Ectodermal cell (in vitro differentiated cells): ENCODE data around the gene RAB7B.

Experiments used
- H3K27ac ChIP-seq: 2 replicates; pipeline ENCODE4 v1.7.0; 2013; ENCODE audit warnings: mild to moderate bottlenecking, low read depth, low read length; ENCODE audit not compliant: insufficient read depth, poor library complexity, severe bottlenecking
- H3K27me3 ChIP-seq: 2 replicates; pipeline ENCODE4 v1.7.0; 2013; ENCODE audit warnings: mild to moderate bottlenecking, low read length; ENCODE audit not compliant: insufficient read depth, control insufficient read depth, poor library complexity, severe bottlenecking
- H3K36me3 ChIP-seq: one replicate; pipeline ENCODE4 v1.7.0; 2013; ENCODE audit warnings: low read length; ENCODE audit not compliant: control insufficient read depth, insufficient read depth
- H3K4me1 ChIP-seq: one replicate; pipeline ENCODE4 v1.7.0; 2013; ENCODE audit warnings: low read length; ENCODE audit not compliant: control insufficient read depth, insufficient read depth
- H3K4me3 ChIP-seq: 2 replicates; pipeline ENCODE4 v1.7.0; 2013; ENCODE audit warnings: low read depth, low read length, control low read depth; ENCODE audit not compliant: insufficient read depth
- H3K9me3 ChIP-seq: 2 replicates; pipeline ENCODE4 v1.7.0; 2013; ENCODE audit warnings: mild to moderate bottlenecking, low read length, moderate library complexity; ENCODE audit not compliant: control insufficient read depth
- WGBS, 2 experiments: methylation state at CpG; one replicate each; pipeline ENCODE4 v1.1.7; 2013; ENCODE audit warnings: missing lambda C conversion rate in 2 of 2; 5-methylcytosine and 5-hydroxymethylcytosine counted together

The RAB7B gene

DNA sequence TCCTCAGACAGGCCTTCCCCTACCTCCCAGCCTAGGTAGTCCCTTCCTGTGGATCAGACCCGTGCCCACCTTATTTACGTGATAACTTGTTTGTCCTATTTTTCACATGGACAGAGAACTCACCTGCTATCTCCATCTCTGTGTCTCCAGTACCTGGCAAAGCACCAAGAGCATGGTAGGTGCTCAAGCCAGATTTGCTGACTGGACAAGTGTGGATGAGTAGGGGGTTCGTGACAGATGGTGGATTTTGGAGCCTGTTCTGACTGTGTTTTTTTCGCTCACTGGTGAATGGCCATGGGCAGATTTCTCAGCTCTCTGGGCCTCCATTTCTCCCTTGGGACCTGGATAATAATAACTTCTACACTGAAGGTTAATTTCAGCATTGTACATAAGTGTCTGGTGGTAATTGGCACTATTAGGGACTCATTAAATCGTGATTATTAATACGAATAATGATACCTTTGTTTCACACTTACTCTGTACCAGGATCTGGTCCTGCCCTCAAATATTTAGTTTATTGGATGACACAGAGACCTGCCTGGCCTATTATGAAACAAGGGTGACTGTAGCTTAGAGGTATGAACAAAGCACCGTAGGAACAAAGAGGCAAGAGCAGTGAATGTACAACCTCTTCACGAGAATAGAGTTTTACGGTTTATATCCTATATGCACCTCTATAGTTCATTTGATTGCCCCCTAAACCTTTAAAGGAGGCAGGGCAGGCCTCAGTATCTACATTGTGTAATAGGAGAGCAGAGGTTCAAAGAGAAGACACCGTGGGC, 35.5 kb downstream of the RAB7B start:
- Histone ChIP-seq H3K4me3 (no peak overlapping the region), H3K27me3 (no peaks in the 10 kb centered on the region), H3K36me3 (no peaks in the 10 kb centered on the region), H3K4me1 (peaks cover 14% of the 10 kb centered on the region), H3K27ac (no peak overlapping the region), H3K9me3 (no peaks in the 10 kb centered on the region)
- WGBS, 2 experiments, result 84 to 85% methylated on average over 10 of the region's 10 CpGs

DNA sequence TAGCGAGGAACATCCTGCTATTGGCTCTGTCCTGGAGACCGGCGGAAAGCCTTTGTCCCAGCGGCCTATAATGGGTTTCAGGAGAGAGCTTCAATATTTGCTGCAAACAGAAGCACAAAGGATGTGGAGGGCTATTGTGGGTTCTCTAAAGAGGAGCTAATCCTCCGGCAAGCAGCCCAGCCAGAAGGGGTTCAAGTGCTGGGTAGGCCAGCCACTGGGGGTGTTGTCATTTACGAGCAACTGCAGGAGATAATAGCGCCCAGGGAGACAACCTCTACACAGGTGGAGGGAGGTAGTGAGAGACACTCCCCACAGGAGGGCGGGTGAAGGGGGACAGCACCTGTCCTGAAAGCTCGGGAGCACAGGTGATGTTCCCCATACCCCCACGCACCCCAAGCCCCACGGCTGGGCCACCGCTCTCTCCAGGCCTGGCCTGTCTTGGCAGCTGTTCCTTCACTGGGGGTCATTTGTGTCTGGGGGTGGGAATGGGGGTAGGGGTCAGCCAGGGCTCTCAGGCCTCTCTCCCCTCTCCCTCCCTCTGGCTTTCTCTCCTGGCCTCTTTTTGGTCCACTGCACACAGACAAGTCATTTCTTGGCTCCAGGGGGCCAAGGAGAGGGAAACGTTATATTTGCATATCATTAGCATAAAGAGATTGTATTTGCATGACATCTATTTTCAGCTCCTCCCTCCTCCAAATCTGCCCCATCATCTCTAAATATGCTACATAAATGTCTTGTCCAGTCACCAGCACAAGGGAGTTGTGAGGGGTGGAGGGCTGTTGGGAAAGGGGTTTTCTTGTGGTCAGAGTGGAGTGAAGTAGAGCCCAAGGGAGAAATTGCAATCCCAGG, 37.9 kb downstream of the RAB7B start:
- 69 to 75% methylated on average over 9 to 13 of the region's 13 CpGs for WGBS, 2 experiments
- H3K36me3 ChIP-seq, result no peaks in the 10 kb centered on the region
- H3K27ac ChIP-seq, result no peak overlapping the region
- H3K4me1 ChIP-seq, result peaks cover 14% of the 10 kb centered on the region
- H3K9me3 ChIP-seq, result no peaks in the 10 kb centered on the region
- H3K27me3 ChIP-seq, result no peaks in the 10 kb centered on the region
- H3K4me3 ChIP-seq, result no peak overlapping the region

DNA sequence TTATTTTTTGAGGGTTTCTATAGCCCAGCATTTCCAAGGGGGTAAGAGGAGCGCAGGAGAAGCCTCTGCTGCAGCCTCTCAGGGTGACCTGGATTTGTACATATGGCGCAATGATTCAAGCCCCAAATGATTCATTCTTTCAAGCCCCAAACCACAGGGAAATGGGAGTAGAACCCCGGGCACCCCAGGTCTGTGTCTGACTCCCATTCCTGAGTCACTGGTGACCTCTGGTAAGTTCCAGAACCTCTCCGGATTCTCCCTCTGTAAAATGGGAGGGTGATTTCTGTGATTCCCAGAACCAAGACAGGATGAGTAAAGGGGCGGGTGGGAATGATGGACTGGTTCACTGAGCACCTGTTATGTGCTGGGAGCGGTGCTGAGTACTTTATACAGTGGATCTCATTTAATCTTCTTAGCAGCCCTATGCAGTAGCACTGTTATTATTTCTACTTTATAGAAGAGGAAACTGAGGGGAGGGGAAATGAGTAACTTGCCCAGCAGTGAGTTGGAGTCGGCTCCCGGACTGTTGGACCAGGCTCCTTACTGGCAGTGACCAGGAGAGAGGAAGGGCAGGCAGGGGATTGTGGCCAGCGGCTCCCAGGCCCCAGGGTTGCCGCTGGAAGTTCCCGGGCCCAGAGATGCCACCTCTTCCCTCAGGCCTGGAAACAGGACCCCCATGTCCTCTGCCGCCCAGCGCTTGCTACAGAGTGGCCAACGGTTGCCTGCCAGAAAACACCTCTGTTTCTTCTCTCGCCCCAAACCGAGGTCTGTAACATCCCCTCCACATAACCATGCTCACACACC, 39.6 kb downstream of the RAB7B start:
- Histone ChIP-seq H3K27ac (no peak overlapping the region), H3K9me3 (no peaks in the 10 kb centered on the region), H3K27me3 (no peaks in the 10 kb centered on the region), H3K36me3 (no peaks in the 10 kb centered on the region), H3K4me3 (no peak overlapping the region), H3K4me1 (peaks cover 14% of the 10 kb centered on the region)
- 90 to 95% methylated on average over 15 to 16 of the region's 16 CpGs for WGBS, 2 experiments

DNA sequence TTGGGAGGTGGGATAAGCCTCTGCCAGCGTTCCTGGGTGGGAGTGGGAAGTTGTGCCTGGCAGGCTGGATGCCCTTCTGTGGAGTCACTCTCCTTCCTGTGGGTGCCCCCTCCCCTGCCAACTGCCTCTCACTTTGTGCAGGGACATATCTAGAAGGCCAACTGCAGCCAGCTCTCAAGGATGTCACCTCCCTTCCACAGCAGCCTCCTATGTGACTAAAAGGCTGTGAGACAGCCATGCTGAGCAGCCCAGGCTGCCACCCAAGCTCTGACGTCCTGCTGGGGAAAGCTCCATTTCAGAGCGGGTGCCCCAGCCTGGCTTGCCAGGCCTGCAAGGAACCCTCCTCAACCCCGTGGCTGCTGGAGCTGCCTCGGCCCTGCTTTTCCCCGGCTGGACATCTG, 40.4 kb downstream of the RAB7B start:
- Histone ChIP-seq H3K36me3 (no peaks in the 10 kb centered on the region), H3K27me3 (no peaks in the 10 kb centered on the region), H3K4me1 (peaks cover 14% of the 10 kb centered on the region), H3K4me3 (no peak overlapping the region), H3K27ac (no peak overlapping the region), H3K9me3 (no peaks in the 10 kb centered on the region)
- 89 to 90% methylated on average over 6 of the region's 6 CpGs for WGBS, 2 experiments

DNA sequence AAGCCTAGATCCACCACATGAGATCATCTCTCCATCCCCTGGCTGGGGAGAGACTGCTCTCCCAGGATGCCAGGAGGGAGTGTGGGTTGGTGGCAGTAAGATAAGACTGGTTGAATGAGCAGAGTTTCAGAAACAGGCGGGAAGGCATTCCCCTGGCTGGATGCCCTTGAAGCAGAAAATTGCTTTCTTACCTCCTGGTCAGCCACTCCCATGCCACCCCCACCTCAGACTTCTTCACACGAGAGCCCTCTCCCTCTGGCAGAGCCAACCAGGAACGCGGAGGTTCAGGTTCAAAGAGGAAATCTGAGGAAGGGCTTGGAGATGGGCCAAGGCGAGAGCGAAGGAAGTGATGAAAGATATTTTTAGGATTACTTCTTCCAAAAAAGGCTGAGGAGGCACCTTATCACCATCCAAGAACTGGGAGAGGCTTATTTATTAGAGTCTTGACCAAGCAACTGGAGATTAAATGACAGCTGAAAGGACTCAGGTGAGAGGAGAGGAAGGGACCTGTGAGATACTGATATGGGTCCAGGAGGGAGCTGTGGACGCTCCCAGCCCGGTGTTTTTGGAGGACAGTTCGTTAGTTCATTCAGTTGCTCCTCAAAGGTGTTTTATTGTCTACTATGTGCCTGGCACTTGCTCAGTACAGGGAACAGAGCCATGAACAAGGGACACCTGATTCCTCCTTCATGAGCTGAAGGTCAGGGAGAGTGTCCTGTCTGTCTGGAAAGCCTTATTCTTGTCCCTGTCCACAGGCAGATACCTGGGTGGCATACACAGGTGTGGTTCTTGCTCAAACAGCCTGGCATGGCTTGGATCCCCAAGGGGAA, 41.0 kb downstream of the RAB7B start:
- Histone ChIP-seq H3K27me3 (no peaks in the 10 kb centered on the region), H3K4me3 (no peak overlapping the region), H3K27ac (no peak overlapping the region)

DNA sequence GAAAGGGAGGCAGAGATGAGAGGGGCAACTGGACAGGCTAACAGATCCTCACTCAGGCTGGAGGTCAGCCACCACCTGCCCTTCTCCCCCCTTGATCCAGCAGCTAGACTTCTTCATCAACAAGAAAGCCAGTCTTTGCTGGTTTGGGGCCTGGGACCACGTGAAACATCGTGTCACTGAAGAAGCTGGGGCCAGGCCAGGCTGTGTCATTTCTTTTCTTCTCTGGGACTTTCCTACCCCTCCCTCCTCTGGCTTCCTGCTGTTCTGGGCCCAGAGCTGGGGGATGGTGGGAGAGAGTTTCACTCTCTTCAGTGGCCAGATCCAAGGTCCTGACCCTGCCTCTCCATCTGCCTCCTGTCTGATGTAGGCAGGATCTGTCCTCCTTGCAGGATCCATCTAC, 41.8 kb downstream of the RAB7B start:
- H3K27ac ChIP-seq, result no peak overlapping the region
- peaks cover 14% of the 10 kb centered on the region for H3K4me1 ChIP-seq
- no peak overlapping the region for H3K4me3 ChIP-seq
- no peaks in the 10 kb centered on the region for H3K9me3 ChIP-seq
- H3K27me3 ChIP-seq, result no peaks in the 10 kb centered on the region
- 35 to 39% methylated on average over 2 of the region's 2 CpGs for WGBS, 2 experiments
- no peaks in the 10 kb centered on the region for H3K36me3 ChIP-seq

More for the DNA sequence above, 41.0 kb downstream of the RAB7B start:
- Histone ChIP-seq H3K36me3 (no peaks in the 10 kb centered on the region), H3K4me1 (peaks cover 14% of the 10 kb centered on the region), H3K9me3 (no peaks in the 10 kb centered on the region)
- WGBS, 2 experiments, result 92 to 93% methylated on average over 9 of the region's 9 CpGs

DNA sequence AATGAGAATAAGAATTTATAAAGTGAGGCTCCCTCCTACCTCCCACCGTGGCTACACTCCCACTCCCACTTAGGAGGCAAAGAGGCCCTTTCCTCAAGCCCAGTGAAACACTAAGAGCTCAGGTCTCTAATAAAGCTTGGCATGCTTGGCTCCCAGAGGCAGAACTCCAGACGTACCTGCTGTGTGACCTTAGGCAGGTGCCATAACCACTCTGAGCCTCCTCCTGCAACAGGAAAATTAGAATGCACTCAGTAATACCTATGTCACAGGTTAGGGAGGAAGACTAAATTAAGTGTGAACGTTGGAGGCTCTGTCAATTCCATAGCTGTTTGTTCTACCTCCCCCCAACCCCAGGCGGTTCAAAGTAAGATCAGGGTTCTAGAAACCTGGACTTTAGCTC, 43.4 kb downstream of the RAB7B start:
- H3K4me1 ChIP-seq, result no peaks in the 10 kb centered on the region
- H3K36me3 ChIP-seq, result no peaks in the 10 kb centered on the region
- WGBS, 2 experiments, result 88 to 91% methylated on average over 4 of the region's 4 CpGs
- no peak overlapping the region for H3K27ac ChIP-seq
- no peaks in the 10 kb centered on the region for H3K27me3 ChIP-seq
- no peaks in the 10 kb centered on the region for H3K9me3 ChIP-seq
- H3K4me3 ChIP-seq, result no peak overlapping the region

DNA sequence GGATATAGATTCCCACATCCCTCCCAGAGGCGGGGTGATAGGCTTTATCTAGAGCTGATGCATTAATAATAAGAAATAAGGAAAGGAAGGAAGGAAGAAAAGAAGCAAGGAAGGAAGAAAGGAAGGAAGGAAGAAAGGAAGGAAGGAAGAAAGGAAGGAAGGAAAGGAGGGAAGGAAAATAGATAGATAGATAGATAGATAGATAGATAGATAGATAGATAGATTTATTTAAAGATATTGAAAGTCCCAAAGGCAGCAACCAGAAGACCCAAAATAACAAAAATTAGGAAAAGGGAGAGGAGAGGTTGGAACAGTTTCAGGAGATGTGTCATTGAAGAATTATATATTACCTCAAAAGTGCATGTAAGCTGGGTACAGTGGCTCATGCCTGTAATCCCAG, 47.7 kb downstream of the RAB7B start:
- Histone ChIP-seq H3K9me3 (no peaks in the 10 kb centered on the region), H3K4me1 (peaks cover 6% of the 10 kb centered on the region), H3K4me3 (no peak overlapping the region), H3K27me3 (no peaks in the 10 kb centered on the region), H3K36me3 (no peaks in the 10 kb centered on the region), H3K27ac (no peak overlapping the region)
- WGBS, 2 experiments, result 89 to 95% methylated on average over 1 of the region's 1 CpG

DNA sequence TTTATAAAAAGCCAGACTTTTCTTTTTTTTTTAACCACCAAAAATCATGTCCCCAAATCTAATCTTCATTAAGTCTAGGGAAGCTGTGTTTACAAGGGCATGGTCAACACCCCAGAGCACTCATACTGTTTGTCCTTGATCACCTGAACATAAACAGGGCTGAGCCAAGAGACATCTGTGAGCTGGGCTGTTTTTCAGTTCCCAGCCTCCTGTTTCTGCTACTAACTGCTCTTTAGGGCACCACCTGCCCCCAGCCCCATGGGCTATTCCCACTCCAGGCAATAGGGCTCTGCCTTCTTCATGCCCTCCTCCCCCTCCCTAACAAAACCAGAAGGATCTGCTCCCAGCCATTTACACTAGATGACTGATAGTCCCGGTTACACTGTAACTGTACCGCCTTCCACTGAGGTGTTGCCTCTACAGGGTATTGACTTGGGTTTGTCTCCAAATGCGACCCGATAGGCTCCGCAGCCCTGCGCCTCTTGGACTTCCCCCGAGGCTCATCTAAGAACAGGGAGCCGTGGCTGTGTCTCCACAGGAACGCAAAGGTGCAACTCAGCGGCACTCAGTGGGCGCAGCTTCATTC, 48.3 kb downstream of the RAB7B start:
- H3K4me1 ChIP-seq, result peaks cover 9% of the 10 kb centered on the region
- no peaks in the 10 kb centered on the region for H3K36me3 ChIP-seq
- no peak overlapping the region for H3K4me3 ChIP-seq
- H3K27me3 ChIP-seq, result no peaks in the 10 kb centered on the region
- no peaks in the 10 kb centered on the region for H3K9me3 ChIP-seq
- no peak overlapping the region for H3K27ac ChIP-seq
- 88 to 92% methylated on average over 10 to 11 of the region's 11 CpGs for whole genome bisulfite sequencing, 2 experiments
